A673 (cell line): ENCODE measurements around the gene RNASET2.

ENCODE experiments used
- EZH2 ChIP-seq: fragments of 200-600 bp; sonication (generic); IDR thresholded peaks from 2 replicates; pipeline ENCODE4 v1.6.1; 2017; ENCODE audit warnings: borderline replicate concordance, low read depth, mild to moderate bottlenecking, mixed read lengths, antibody characterized with exemption, low read length; ENCODE audit not compliant: poor library complexity, severe bottlenecking
- TF ChIP-seq, protein P1 (sequence below): fragments of 300-800, 200-600 bp; sonication (generic); conservative IDR thresholded peaks from 2 replicates; pipeline ENCODE4 v1.5.1; 2017; ENCODE audit warnings: low read depth, mild to moderate bottlenecking, antibody characterized with exemption, low read length, moderate library complexity, mixed read lengths

DNA sequence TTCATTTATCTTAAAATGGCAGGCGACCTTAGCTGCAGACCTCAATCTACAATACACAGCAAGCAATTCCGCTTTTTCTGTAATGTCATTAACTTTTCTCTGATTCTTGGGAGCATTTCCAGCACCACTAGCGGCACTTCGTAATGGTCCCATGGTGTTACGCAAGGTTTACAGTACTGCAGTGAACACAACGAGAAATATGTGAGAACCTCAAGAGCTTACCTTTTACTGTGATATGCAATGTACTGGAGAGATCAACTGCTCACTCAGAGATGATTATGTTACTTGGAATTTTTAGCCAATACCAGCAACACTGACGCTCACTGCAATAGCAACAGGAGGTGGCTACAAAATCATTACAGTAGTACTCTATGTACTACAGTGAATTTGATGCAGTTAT is 40.1 kb upstream of the RNASET2 start:
- TF ChIP-seq, protein P1, sequence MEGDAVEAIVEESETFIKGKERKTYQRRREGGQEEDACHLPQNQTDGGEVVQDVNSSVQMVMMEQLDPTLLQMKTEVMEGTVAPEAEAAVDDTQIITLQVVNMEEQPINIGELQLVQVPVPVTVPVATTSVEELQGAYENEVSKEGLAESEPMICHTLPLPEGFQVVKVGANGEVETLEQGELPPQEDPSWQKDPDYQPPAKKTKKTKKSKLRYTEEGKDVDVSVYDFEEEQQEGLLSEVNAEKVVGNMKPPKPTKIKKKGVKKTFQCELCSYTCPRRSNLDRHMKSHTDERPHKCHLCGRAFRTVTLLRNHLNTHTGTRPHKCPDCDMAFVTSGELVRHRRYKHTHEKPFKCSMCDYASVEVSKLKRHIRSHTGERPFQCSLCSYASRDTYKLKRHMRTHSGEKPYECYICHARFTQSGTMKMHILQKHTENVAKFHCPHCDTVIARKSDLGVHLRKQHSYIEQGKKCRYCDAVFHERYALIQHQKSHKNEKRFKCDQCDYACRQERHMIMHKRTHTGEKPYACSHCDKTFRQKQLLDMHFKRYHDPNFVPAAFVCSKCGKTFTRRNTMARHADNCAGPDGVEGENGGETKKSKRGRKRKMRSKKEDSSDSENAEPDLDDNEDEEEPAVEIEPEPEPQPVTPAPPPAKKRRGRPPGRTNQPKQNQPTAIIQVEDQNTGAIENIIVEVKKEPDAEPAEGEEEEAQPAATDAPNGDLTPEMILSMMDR, result no peak
- TF ChIP-seq EZH2, result no peak
